HG02571 (cell line): ENCODE data around the gene LYL1.

Experiments used
- ATAC-seq: cut with Tn5 transposase; IDR thresholded peaks from one replicate; pipeline ENCODE4 v1.9.1; 2021; ENCODE audit warnings: mild to moderate bottlenecking, moderate library complexity; ENCODE audit not compliant: unreplicated experiment

Gene LYL1

GRCh38 chr19:13094106-13094504 is 8.6 kb downstream of the LYL1 start:
- ATAC-seq, result no peak

DNA sequence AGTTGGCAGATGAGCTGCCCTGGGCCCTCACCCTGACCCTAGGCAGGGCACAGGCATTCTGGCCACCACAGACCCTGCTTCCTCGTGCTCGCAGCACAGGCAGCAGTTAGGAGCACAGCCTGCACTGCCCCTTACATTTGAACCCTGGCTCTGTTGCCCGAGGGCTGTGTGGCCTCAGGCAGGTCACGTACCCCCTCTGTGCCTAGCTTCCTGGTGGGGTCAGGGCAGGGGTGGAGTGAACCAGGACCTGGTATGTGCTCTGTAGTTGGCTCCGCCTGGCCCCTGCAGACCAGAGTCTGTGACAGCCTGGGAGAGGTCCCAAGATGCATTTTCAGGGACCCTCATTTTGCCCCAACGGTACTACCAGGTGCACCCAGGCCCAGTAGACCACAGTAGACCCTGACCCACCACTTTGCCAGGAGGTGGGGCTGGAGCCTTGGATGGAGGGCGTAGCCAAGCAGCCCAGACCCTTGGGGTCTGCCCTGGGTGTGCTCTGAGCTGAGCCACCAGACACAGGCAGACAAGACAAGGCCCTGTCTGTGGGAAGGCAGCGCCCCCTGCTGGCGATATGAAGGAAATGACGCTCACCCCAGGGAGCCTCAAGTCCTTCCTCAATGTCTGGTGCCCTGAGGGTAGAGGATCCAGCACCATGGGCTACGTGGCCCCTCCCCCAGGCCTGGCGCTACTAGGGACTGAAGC is 9.1 kb downstream of the LYL1 start:
- no peak for ATAC-seq

DNA sequence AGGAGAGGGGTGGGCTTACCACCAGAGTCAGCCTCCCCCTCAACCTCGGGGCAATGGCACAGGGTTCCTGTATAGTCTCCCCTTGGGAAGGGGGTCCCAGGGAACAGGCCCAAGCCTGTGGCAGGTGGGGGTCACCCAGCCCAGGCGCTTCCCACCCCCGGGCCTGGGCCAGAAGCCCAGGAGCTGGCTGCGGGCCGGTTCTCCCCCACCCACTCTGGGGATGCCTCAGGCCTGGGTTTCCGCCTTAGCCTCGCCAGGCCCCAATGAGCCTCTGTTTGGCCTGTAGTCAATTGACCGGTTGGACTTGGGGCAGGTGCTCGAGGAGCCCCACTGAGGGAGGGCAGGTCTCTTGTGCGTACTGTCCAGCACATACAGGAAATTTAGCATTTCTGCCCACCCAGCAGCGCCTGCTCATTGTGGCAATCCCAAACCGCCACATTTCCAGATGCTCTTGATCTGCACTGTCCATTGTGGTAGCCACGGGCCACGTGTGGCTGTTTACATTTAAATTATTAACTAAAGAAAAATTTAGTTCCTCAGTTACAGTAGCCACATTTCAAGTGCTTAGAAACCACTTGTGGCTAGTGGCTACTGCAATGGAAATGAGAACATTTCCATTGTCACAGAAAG is 9.9 kb downstream of the LYL1 start:
- ATAC-seq, result no peak

DNA sequence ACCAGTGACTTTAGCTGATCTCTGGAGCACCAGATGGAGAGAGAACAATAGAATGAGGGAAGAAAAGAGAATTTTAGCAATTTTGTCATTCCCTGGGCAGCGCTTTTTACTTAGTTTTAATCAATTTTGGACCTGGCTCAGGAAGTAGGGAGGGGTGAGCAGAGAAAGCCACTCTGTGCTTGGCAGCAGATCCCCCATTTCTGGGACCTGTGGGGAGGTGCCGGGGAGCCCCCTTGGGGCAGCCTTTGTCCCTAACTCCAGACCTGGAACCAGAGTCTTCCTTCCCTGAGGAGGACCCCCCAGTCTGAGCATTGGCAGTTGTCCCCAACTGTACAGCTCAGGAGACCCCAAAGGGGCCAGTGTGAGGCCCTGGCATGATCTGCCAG is 10.5 kb downstream of the LYL1 start:
- no peak for ATAC-seq

DNA sequence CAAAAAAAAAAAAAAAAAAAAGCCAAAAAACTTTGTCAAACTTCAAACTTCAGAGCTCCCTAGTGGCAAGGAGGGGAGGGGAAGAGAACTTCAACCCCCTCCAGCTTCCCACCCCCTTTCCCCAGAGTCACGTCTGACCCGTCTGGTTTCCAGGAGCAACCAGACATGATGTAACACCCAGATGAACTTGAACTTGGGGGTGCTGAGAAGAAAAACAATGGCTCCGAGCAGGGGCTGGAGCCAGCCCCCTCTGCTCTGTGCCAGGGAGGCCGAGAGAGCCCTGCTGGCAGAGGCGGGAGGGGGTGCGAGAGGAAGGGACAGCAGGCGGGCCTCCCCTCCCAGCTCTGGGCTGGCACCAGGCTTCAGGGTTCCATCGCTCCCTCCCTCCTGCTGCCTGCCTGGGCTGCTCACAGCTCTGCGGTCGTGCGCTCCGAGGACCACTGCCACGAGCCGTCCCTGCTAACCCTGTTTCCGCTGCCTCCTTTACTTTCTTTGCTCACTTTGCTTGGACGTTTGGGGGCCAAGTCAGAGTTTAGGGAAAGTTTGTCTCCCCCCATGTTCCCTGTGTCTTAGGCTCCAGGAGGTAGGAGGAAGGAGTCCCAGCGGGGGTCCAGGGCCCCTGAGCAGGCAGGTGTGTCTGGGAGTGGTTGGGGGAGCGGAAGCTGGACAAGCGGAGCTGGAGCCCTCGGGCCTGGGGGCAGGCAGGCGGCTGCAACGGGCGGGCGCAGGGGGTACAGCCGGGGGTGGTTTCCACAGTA is 11.1 kb downstream of the LYL1 start:
- ATAC-seq, result no peak

DNA sequence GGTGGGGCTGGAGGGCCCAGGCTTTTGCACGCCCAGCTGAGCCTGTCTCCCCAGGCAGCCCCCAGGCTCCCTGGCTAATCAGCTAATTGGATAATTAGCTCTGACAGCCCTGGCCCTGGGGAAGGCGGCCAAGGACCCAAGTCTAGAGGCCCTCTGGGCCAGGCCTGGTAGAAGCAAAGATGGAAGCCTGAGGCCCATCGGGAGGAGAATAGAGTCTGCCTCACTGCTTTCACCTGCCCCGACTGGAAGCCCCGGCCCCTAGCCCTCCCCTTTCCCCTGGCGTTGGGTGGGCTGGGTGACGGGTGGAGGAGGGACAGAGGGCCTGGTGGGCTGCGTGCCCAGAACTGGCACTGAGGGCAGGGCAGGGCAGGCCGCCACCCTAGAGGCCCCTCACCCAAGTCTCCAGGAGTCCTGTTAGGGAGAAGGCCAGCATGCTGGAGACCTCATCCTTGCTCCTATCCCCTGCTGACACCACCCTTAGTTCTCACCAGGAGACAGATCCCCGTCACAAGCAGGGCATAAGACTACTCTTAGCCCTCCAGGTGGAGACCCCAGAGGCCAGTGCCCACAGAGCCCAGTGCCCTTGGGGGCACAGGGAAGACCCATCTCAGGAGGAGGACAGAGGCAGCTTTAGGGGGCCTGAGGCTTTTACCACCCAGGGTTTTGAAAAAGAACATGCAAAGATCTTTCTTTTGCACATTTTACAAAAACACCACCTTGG is 12.0 kb downstream of the LYL1 start:
- ATAC-seq, result no peak

DNA sequence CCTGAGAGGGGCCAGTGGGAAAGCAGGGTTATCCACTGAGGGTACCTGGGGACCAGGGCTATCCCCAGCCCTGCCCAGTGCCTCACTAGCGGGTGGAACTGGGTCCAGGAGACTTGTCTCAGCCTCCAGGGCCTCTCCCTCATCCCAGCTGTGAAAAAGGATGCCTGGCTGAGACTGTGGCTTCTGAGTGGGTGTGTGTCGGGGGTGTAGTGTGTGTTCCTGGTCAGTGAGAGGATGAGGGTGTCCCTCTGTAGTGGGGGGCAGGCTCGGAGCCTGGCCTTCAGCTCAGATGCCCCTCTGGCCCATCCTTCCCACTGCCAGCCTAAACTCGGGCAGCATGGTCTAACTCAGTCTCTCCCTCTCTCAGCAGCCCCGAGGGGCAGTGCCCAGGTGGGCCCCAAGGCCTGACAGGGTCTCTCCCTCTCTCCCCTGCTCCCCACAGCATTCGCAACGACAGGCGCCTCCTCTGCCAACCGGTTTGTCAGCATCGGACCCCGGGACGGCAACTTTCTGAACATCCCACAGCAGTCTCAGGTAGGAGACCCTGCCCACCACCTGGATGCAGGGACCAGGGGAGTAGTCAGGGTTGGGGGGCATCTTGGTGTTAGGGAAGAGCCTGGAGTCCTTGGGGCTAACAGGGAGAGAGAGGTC is 12.7 kb downstream of the LYL1 start:
- no peak for ATAC-seq

GRCh38 chr19:13089139-13089856 is 13.4 kb downstream of the LYL1 start:
- no peak for ATAC-seq

GRCh38 chr19:13087795-13088537 is 14.7 kb downstream of the LYL1 start:
- ATAC-seq, result no peak

DNA sequence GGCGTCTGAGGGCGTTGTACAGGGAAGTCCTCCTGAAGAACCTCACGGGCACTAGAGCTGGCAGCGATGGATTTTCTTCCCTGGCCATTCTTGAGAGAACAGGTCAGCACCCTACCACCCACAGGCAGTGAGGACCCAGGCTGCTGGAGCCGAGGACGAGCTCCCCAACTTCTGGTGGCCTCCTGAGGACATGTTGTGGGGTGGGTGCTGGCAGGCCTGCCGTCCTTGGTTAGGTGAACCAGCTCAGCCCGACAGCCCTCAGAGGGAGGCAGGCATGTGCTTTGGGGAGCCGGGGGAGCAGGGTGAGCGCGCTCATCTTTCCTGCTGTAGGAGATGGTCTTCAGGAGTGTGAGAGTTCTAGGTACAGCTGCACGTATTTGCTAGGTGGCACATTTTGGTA is 15.4 kb downstream of the LYL1 start:
- no peak for ATAC-seq

DNA sequence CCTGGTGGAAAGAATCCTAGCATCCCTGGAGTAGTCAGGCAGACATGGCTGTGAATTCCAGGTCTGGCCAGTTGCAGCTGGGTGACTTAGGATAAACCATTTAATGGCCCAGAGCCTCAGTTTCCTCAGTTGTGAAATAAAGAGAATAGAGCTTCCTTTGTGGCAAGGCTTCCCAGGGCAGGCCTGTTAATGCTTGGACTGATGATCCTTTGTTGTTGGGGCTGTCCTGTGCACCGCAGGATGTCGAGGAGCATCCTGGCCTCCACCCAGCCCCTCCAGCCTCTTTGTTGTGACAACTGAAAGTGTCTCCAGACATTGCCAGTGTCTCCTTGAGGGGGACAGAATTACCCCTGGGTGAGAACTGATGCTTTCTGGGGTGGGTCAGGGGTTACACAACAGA is 16.3 kb downstream of the LYL1 start:
- no peak for ATAC-seq

DNA sequence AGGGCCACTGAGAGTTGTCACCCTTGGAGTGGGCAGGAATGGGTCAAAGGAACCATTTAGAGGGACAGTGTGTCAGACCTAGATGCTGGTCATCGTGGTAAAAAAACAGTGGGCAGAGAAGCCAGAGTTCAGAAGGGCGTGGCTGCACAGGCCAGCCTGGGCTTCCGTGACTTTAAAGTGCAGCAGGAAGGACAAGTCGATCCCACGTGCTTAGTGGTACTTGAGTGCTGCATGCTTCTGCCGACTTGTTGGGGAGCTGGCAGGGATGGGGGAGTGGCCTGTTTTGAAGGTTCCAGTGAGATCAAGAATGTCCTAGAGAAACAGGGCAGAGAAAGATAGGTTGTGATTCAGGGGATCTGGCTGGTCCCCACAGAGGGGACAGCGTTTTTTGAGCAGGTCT is 17.0 kb downstream of the LYL1 start:
- ATAC-seq, result no peak

DNA sequence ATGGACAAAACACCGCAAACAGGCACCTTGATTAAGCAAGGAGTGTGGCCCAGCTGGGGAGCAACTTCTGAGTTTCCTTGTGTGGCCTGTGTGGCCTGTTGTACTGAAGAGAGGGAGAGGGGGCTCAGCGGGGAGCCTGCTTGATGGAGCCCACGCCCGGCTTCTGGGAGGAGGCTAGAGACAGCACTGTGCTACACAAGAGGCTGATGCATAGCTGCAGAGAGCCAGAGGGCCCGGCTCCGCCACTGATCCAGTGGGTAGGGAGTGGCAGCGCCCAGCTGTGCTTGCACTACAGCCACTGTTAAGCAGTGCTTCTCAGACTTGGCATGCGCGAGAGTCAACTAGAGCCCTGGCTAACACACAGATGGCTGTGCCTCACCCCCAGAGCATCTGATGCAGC is 19.0 kb downstream of the LYL1 start:
- ATAC-seq, result no peak

- ATAC-seq, result no peak
Observed at GRCh38 chr19:13083008-13083404, 19.7 kb downstream of the LYL1 start.

DNA sequence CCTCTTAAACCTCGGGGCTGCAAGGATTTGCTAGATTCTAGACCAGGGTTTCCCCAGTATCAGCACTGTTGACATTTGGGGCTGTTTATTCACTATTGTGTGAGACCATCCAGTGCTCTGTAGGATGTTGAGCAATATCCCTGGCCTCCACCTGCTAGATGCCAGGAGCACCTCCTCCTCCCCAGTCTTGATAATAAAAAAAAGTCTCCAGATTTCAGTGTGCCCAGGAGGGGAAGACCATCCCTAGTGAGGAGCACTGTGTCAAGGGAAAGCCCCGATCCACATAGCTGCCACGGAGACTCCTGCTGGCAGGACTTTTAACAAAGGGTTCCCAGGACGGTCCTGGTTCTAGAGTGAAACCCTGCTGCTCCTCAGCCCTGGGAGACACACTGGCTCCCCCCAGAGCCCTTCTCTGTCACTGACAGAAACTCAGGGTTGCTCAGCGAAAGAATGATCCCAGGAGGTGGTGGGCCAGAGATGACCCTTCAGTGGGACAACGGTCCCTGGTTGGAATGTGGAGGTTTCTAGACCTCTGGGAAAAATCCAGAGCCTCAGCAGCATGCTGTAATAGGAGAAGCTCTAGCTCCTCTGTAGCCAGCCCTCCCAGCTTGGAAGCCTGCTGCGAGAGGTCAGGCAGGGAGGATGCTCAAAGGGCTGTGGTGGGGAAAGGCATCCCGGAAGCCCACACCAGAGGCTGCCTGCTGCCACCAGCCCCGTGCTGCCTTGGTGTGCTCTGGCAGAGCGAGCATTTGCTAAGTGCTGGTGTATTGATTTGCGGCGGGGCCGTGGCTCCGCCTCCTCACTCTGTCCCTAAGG is 20.3 kb downstream of the LYL1 start:
- no peak for ATAC-seq

DNA sequence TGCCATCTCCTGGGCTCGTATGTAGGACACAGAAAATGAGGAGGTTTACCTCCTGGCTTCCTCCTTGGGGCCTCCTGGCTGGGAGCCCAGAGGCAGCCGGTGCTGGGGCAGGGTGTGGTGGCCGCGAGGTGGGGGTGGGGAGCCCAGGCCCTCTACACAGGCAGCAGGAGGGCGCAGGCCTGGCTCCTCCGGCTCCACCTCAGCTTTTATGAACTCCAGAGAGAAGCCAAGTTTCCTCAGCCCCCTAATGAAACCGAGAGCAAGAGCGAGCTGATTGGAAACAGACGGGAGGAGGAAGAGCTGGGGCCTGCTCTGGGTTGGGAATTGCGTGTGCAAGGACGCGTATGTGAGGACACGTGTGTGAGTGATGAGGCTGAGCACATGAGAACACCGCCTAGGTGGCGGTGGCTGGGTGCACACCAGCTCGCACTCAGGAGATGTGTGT is 23.1 kb downstream of the LYL1 start:
- ATAC-seq, result no peak

DNA sequence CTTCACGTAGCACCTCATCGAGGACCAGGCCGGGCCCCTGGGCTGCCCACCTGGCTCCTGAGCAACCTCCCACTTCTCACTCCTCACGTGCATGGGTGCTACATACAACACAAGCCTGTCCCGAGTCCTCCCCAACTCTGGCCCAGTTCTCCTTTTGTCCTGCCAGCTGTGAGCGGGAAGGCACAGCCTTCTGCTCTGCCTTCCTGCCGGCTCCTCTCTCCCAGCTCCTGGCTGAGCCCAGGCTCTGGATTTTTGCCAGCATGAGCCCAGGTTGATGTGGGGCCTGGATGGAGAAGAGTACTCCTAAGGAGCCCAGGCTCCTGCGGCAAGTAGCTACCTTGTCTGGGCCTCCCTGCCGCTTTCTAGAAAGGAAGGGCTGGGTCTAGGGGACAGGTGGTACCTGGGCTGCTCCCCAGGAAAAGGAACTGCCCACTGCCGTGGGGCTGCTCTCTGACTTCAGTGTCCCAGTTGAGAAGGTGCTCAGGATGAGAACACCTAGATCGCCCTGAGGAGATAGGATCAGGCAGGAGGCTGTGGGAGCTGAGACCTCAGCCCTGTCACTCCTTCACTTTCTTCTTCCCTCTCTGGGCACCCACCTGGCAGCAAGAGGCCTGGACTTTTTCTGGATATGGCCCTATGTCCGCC is 23.6 kb downstream of the LYL1 start:
- ATAC-seq, result no peak

- ATAC-seq, result no peak
Observed at GRCh38 chr19:13078381-13078780, 24.3 kb downstream of the LYL1 start.
